Measurements from ENCODE around the gene RHOT2. TPM values are rescaled to one million over a fixed set of nuclear protein-coding genes. Genes with fewer than 3 reads are reported as not detected.

The RHOT2 gene
- total RNA-seq, 6 experiments from 2014 or later = 73.9 to 93.4 (median 84.8) TPM

GRCh38 chr16:634996-635395 lies 32.9 kb upstream of the RHOT2 start:
- TF ChIP-seq CTCF (IDR thresholded peaks at IDR 0.05) = no peak
- DNase-seq = no peak
- H3K27ac Mint-ChIP-seq = no peak overlapping the region
- H3K4me3 Mint-ChIP-seq = peak overlapping the region; percentile 62
- H3K9me3 Mint-ChIP-seq = 0 out of 2 replicates have a peak, but pooled peaks cover 4% of the 10 kb centered on the region
- H3K36me3 Mint-ChIP-seq (ENCODE audit: low read depth) = no peaks in the 10 kb centered on the region
- H3K27me3 Mint-ChIP-seq (ENCODE audit: insufficient read depth) = peaks cover 8% of the 10 kb centered on the region
- H3K4me1 Mint-ChIP-seq (ENCODE audit: low read depth) = no peaks in the 10 kb centered on the region

GRCh38 chr16:635573-636205 lies 32.2 kb upstream of the RHOT2 start:
- no peak overlapping the region for H3K27ac Mint-ChIP-seq
- peaks cover 8% of the 10 kb centered on the region for H3K27me3 Mint-ChIP-seq (ENCODE audit: insufficient read depth)
- H3K9me3 Mint-ChIP-seq = 0 out of 2 replicates have a peak, but pooled peaks cover 4% of the 10 kb centered on the region
- no peaks in the 10 kb centered on the region for H3K36me3 Mint-ChIP-seq (ENCODE audit: low read depth)
- no peak for TF ChIP-seq CTCF (IDR thresholded peaks at IDR 0.05)
- H3K4me1 Mint-ChIP-seq (ENCODE audit: low read depth) = no peaks in the 10 kb centered on the region
- peak overlapping the region; percentile 90 for H3K4me3 Mint-ChIP-seq
- DNase-seq = no peak

GRCh38 chr16:636206-637080 lies 31.5 kb upstream of the RHOT2 start, which contains the start of gene METTL26:
TSS of gene METTL26 (minus strand) at chr16:636305. CDS start at chr16:636290, 15 bp downstream.
- DNase-seq = peak; percentile 92
- Mint-ChIP-seq H3K27me3 (ENCODE audit: insufficient read depth) (peaks cover 8% of the 10 kb centered on the region), H3K27ac (peak within 1 kb of the TSS; percentile 86), H3K4me3 (peak within 1 kb of the TSS; percentile 90), H3K9me3 (0 out of 2 replicates have a peak, but pooled peaks cover 4% of the 10 kb centered on the region), H3K4me1 (ENCODE audit: low read depth) (no peaks in the 10 kb centered on the region), H3K36me3 (ENCODE audit: low read depth) (no peaks in the 10 kb centered on the region)
- 0 out of 2 replicates have a peak, but pooled peaks have one; percentile 4 for TF ChIP-seq CTCF (IDR thresholded peaks at IDR 0.05)

GRCh38 chr16:637081-638018 lies 30.6 kb upstream of the RHOT2 start:
- Mint-ChIP-seq H3K4me3 (peak overlapping the region; percentile 90), H3K9me3 (0 out of 2 replicates have a peak, but pooled peaks cover 4% of the 10 kb centered on the region), H3K4me1 (ENCODE audit: low read depth) (no peaks in the 10 kb centered on the region), H3K27me3 (ENCODE audit: insufficient read depth) (peaks cover 8% of the 10 kb centered on the region), H3K36me3 (ENCODE audit: low read depth) (no peaks in the 10 kb centered on the region), H3K27ac (peak overlapping the region; percentile 86)
- DNase-seq = no peak
- no peak for TF ChIP-seq CTCF (IDR thresholded peaks at IDR 0.05)

- H3K27me3 Mint-ChIP-seq (ENCODE audit: insufficient read depth) = peaks cover 8% of the 10 kb centered on the region
- 0 out of 2 replicates have a peak, but pooled peaks cover 4% of the 10 kb centered on the region for H3K9me3 Mint-ChIP-seq
- H3K27ac Mint-ChIP-seq = no peak overlapping the region
- no peaks in the 10 kb centered on the region for H3K4me1 Mint-ChIP-seq (ENCODE audit: low read depth)
- H3K36me3 Mint-ChIP-seq (ENCODE audit: low read depth) = no peaks in the 10 kb centered on the region
- TF ChIP-seq CTCF (IDR thresholded peaks at IDR 0.05) = no peak
- H3K4me3 Mint-ChIP-seq = no peak overlapping the region
- no peak for DNase-seq
These were observed 29.8 kb upstream of the RHOT2 start for GRCh38 chr16:638034-638543.

All from HFFc6 (cell line).